ENCODE measurements around the gene MEF2D.

MEF2D gene

GRCh38 chr1:156500543-156500792 lies at the start of gene MEF2D:
MEF2D (minus strand) TSS chr1:156500775; CDS start chr1:156483292, 17,483 bp downstream.
- no peak for DNase-seq (ENCODE audit: low read depth, low spot score)

- DNase-seq (ENCODE audit: low read depth, low spot score): no peak
Observed at GRCh38 chr1:156550346-156550745, 49.8 kb upstream of the MEF2D start.

GRCh38 chr1:156549831-156550230 lies 49.3 kb upstream of the MEF2D start:
- no peak for DNase-seq (ENCODE audit: low read depth, low spot score)

- DNase-seq (ENCODE audit: low read depth, low spot score): no peak
Observed at GRCh38 chr1:156549390-156549789, 48.8 kb upstream of the MEF2D start.

GRCh38 chr1:156547982-156548381 lies 47.4 kb upstream of the MEF2D start:
- no peak for DNase-seq (ENCODE audit: low read depth, low spot score)

GRCh38 chr1:156547434-156547833 lies 46.9 kb upstream of the MEF2D start:
- no peak for DNase-seq (ENCODE audit: low read depth, low spot score)

- no peak for DNase-seq (ENCODE audit: low read depth, low spot score)
Observed at GRCh38 chr1:156546267-156546666, 45.7 kb upstream of the MEF2D start.

- no peak for DNase-seq (ENCODE audit: low read depth, low spot score)
Observed at GRCh38 chr1:156544592-156545102, 44.1 kb upstream of the MEF2D start.

- DNase-seq (ENCODE audit: low read depth, low spot score): no peak
Observed at GRCh38 chr1:156543066-156543465, 42.5 kb upstream of the MEF2D start.

- DNase-seq (ENCODE audit: low read depth, low spot score): no peak
Observed at GRCh38 chr1:156540955-156541354, 40.4 kb upstream of the MEF2D start.

- no peak for DNase-seq (ENCODE audit: low read depth, low spot score)
Observed at GRCh38 chr1:156539818-156540355, 39.3 kb upstream of the MEF2D start.

GRCh38 chr1:156538711-156539440 lies 38.3 kb upstream of the MEF2D start:
- no peak for DNase-seq (ENCODE audit: low read depth, low spot score)

- no peak for DNase-seq (ENCODE audit: low read depth, low spot score)
Observed at GRCh38 chr1:156537027-156537426, 36.5 kb upstream of the MEF2D start.

- DNase-seq (ENCODE audit: low read depth, low spot score): no peak
Observed at GRCh38 chr1:156534424-156535060, 34.0 kb upstream of the MEF2D start.

GRCh38 chr1:156533568-156534220 lies 33.1 kb upstream of the MEF2D start:
- no peak for DNase-seq (ENCODE audit: low read depth, low spot score)

- no peak for DNase-seq (ENCODE audit: low read depth, low spot score)
Observed at GRCh38 chr1:156532374-156532773, 31.8 kb upstream of the MEF2D start.

GRCh38 chr1:156530006-156530405 lies 29.4 kb upstream of the MEF2D start:
- DNase-seq (ENCODE audit: low read depth, low spot score): no peak

GRCh38 chr1:156528875-156529425 lies 28.4 kb upstream of the MEF2D start:
- DNase-seq (ENCODE audit: low read depth, low spot score): no peak

- no peak for DNase-seq (ENCODE audit: low read depth, low spot score)
Observed at GRCh38 chr1:156528231-156528630, 27.7 kb upstream of the MEF2D start.

- DNase-seq (ENCODE audit: low read depth, low spot score): no peak
Observed at GRCh38 chr1:156527584-156527983, 27.0 kb upstream of the MEF2D start.

GRCh38 chr1:156525856-156526489 lies 25.4 kb upstream of the MEF2D start:
- DNase-seq (ENCODE audit: low read depth, low spot score): no peak

GRCh38 chr1:156525071-156525501 lies 24.5 kb upstream of the MEF2D start:
- no peak for DNase-seq (ENCODE audit: low read depth, low spot score)

All from astrocyte of the hippocampus (primary cell).